ENCODE data around the gene NPM3.

The NPM3 gene

GRCh38 chr10:101782811-101783735 is at the start of gene NPM3:
Gene NPM3, minus strand, starts transcription at chr10:101783446. Its CDS starts 56 bp downstream, at chr10:101783390.
- DNase-seq (ENCODE audit: low read depth) = no peak

GRCh38 chr10:101832325-101832771 is 49.1 kb upstream of the NPM3 start:
- DNase-seq (ENCODE audit: low read depth) = no peak

- DNase-seq (ENCODE audit: low read depth) = no peak
Observed at GRCh38 chr10:101831169-101831811, 48.0 kb upstream of the NPM3 start.

- DNase-seq (ENCODE audit: low read depth) = no peak
Observed at GRCh38 chr10:101830322-101831168, 47.3 kb upstream of the NPM3 start.

- no peak for DNase-seq (ENCODE audit: low read depth)
Observed at GRCh38 chr10:101829561-101830315, 46.5 kb upstream of the NPM3 start.

GRCh38 chr10:101828766-101829551 is 45.7 kb upstream of the NPM3 start:
- no peak for DNase-seq (ENCODE audit: low read depth)

- DNase-seq (ENCODE audit: low read depth) = no peak
Observed at GRCh38 chr10:101827919-101828600, 44.8 kb upstream of the NPM3 start.

GRCh38 chr10:101826852-101827434 is 43.7 kb upstream of the NPM3 start:
- no peak for DNase-seq (ENCODE audit: low read depth)

GRCh38 chr10:101824736-101825135 is 41.5 kb upstream of the NPM3 start:
- no peak for DNase-seq (ENCODE audit: low read depth)

- no peak for DNase-seq (ENCODE audit: low read depth)
Observed at GRCh38 chr10:101818872-101819633, 35.8 kb upstream of the NPM3 start.

GRCh38 chr10:101818119-101818871 is 35.0 kb upstream of the NPM3 start, which contains the start of gene OGA:
Gene OGA, minus strand, starts transcription at chr10:101818444. Its CDS starts 422 bp downstream, at chr10:101818022.
- peak; percentile 99 for DNase-seq (ENCODE audit: low read depth)

GRCh38 chr10:101817337-101818118 is 34.3 kb upstream of the NPM3 start:
- peak; percentile 80 for DNase-seq (ENCODE audit: low read depth)

- no peak for DNase-seq (ENCODE audit: low read depth)
Observed at GRCh38 chr10:101816913-101817336, 33.7 kb upstream of the NPM3 start.

GRCh38 chr10:101816376-101816775 is 33.1 kb upstream of the NPM3 start:
- no peak for DNase-seq (ENCODE audit: low read depth)

GRCh38 chr10:101814466-101815071 is 31.3 kb upstream of the NPM3 start:
- peak; percentile 32 for DNase-seq (ENCODE audit: low read depth)

- DNase-seq (ENCODE audit: low read depth) = no peak
Observed at GRCh38 chr10:101812606-101813005, 29.4 kb upstream of the NPM3 start.

GRCh38 chr10:101807158-101807557 is 23.9 kb upstream of the NPM3 start:
- DNase-seq (ENCODE audit: low read depth) = no peak

All from GM04503 (cell line).